Skeletal muscle satellite cell (primary cell): ENCODE measurements around the gene CLSTN1.

Source experiments
- H3K27me3 ChIP-seq: 2 replicates; pipeline ENCODE4 v1.7.0; 2013; ENCODE audit warnings: low read length; ENCODE audit not compliant: control insufficient read depth, insufficient read depth
- H3K36me3 ChIP-seq: 2 replicates; pipeline ENCODE4 v1.7.0; 2013; ENCODE audit warnings: mild to moderate bottlenecking, control low read depth, low read length; ENCODE audit not compliant: insufficient read depth
- H3K4me1 ChIP-seq: 2 replicates; pipeline ENCODE4 v1.7.0; 2013; ENCODE audit warnings: low read length; ENCODE audit not compliant: control insufficient read depth, insufficient read depth
- H3K4me2 ChIP-seq: 2 replicates; pipeline ENCODE4 v1.7.0; 2013; ENCODE audit warnings: mild to moderate bottlenecking, low read length
- H3K4me3 ChIP-seq: 2 replicates; pipeline ENCODE4 v1.7.0; 2013; ENCODE audit warnings: low read length
- H3K9ac ChIP-seq: 2 replicates; pipeline ENCODE4 v1.7.0; 2013; ENCODE audit warnings: mild to moderate bottlenecking, low read depth, low read length, moderate library complexity
- H3K9me3 ChIP-seq: replicated peaks from 2 replicates; pipeline ENCODE4 v1.7.0; 2013; ENCODE audit warnings: mild to moderate bottlenecking, control low read depth, low read length

CLSTN1 gene

GRCh38 chr1:9691691-9692090 lies 132.1 kb downstream of the CLSTN1 start:
- H3K36me3 ChIP-seq = no peaks in the 10 kb centered on the region
- H3K4me1 ChIP-seq = peaks cover 45% of the 10 kb centered on the region
- no peaks in the 10 kb centered on the region for H3K27me3 ChIP-seq
- no peak overlapping the region for H3K4me3 ChIP-seq
- no peak overlapping the region for H3K9ac ChIP-seq
- peak overlapping the region; percentile 14 for H3K4me2 ChIP-seq
- H3K9me3 ChIP-seq = no peaks in the 10 kb centered on the region

GRCh38 chr1:9691108-9691445 lies 132.7 kb downstream of the CLSTN1 start:
- Histone ChIP-seq H3K4me1 (peaks cover 45% of the 10 kb centered on the region), H3K9me3 (no peaks in the 10 kb centered on the region), H3K4me3 (no peak overlapping the region)

GRCh38 chr1:9690440-9691107 lies 133.2 kb downstream of the CLSTN1 start:
- Histone ChIP-seq H3K36me3 (no peaks in the 10 kb centered on the region), H3K4me2 (peak overlapping the region; percentile 99), H3K9me3 (no peaks in the 10 kb centered on the region), H3K9ac (peak overlapping the region; percentile 81), H3K4me3 (peak overlapping the region; percentile 87), H3K27me3 (no peaks in the 10 kb centered on the region), H3K4me1 (peaks cover 45% of the 10 kb centered on the region)

More at GRCh38 chr1:9691108-9691445, 132.7 kb downstream of the CLSTN1 start:
- H3K27me3 ChIP-seq = no peaks in the 10 kb centered on the region
- H3K9ac ChIP-seq = no peak overlapping the region
- no peaks in the 10 kb centered on the region for H3K36me3 ChIP-seq
- peak overlapping the region; percentile 99 for H3K4me2 ChIP-seq

GRCh38 chr1:9689971-9690381 lies 133.8 kb downstream of the CLSTN1 start:
- peak overlapping the region; percentile 87 for H3K4me3 ChIP-seq
- peak overlapping the region; percentile 99 for H3K4me2 ChIP-seq
- H3K9ac ChIP-seq = peak overlapping the region; percentile 81
- no peaks in the 10 kb centered on the region for H3K27me3 ChIP-seq
- no peaks in the 10 kb centered on the region for H3K36me3 ChIP-seq
- peaks cover 45% of the 10 kb centered on the region for H3K4me1 ChIP-seq
- no peaks in the 10 kb centered on the region for H3K9me3 ChIP-seq

- no peaks in the 10 kb centered on the region for H3K36me3 ChIP-seq
- no peaks in the 10 kb centered on the region for H3K9me3 ChIP-seq
- no peaks in the 10 kb centered on the region for H3K27me3 ChIP-seq
- H3K4me3 ChIP-seq = peak overlapping the region; percentile 87
- peaks cover 45% of the 10 kb centered on the region for H3K4me1 ChIP-seq
- H3K4me2 ChIP-seq = peak overlapping the region; percentile 99
- peak overlapping the region; percentile 77 for H3K9ac ChIP-seq
Observed at GRCh38 chr1:9689011-9689706, 134.6 kb downstream of the CLSTN1 start.

- Histone ChIP-seq H3K9ac (peak overlapping the region; percentile 77), H3K4me3 (peak overlapping the region; percentile 75), H3K4me2 (peak overlapping the region; percentile 97), H3K36me3 (no peaks in the 10 kb centered on the region), H3K27me3 (no peaks in the 10 kb centered on the region), H3K9me3 (no peaks in the 10 kb centered on the region), H3K4me1 (peaks cover 45% of the 10 kb centered on the region)
Observed at GRCh38 chr1:9688599-9688998, 135.2 kb downstream of the CLSTN1 start.

GRCh38 chr1:9687874-9688582 lies 135.7 kb downstream of the CLSTN1 start:
- H3K27me3 ChIP-seq = no peaks in the 10 kb centered on the region
- H3K4me2 ChIP-seq = peak overlapping the region; percentile 97
- H3K4me1 ChIP-seq = peaks cover 45% of the 10 kb centered on the region
- peak overlapping the region; percentile 77 for H3K9ac ChIP-seq
- peak overlapping the region; percentile 75 for H3K4me3 ChIP-seq
- no peaks in the 10 kb centered on the region for H3K9me3 ChIP-seq
- H3K36me3 ChIP-seq = no peaks in the 10 kb centered on the region

- Histone ChIP-seq H3K9me3 (no peaks in the 10 kb centered on the region), H3K27me3 (no peaks in the 10 kb centered on the region), H3K4me2 (peak overlapping the region; percentile 97), H3K4me1 (peaks cover 45% of the 10 kb centered on the region), H3K4me3 (peak overlapping the region; percentile 75), H3K36me3 (no peaks in the 10 kb centered on the region), H3K9ac (peak overlapping the region; percentile 77)
Observed at GRCh38 chr1:9687120-9687873, 136.5 kb downstream of the CLSTN1 start.

GRCh38 chr1:9684801-9685200 lies 139.0 kb downstream of the CLSTN1 start:
- Histone ChIP-seq H3K9me3 (no peaks in the 10 kb centered on the region), H3K4me1 (peaks cover 23% of the 10 kb centered on the region), H3K4me3 (no peak overlapping the region), H3K27me3 (no peaks in the 10 kb centered on the region), H3K4me2 (no peak overlapping the region), H3K9ac (no peak overlapping the region), H3K36me3 (no peaks in the 10 kb centered on the region)

GRCh38 chr1:9680828-9681227 lies 142.9 kb downstream of the CLSTN1 start:
- no peaks in the 10 kb centered on the region for H3K9me3 ChIP-seq
- H3K4me3 ChIP-seq = no peak overlapping the region
- H3K36me3 ChIP-seq = no peaks in the 10 kb centered on the region
- no peaks in the 10 kb centered on the region for H3K27me3 ChIP-seq
- H3K4me1 ChIP-seq = no peaks in the 10 kb centered on the region
- no peak overlapping the region for H3K9ac ChIP-seq
- H3K4me2 ChIP-seq = no peak overlapping the region

GRCh38 chr1:9680091-9680490 lies 143.7 kb downstream of the CLSTN1 start:
- Histone ChIP-seq H3K27me3 (no peaks in the 10 kb centered on the region), H3K4me1 (no peaks in the 10 kb centered on the region), H3K4me3 (no peak overlapping the region), H3K36me3 (no peaks in the 10 kb centered on the region), H3K9me3 (no peaks in the 10 kb centered on the region), H3K9ac (no peak overlapping the region), H3K4me2 (no peak overlapping the region)
